GM19099 (cell line): ENCODE measurements around the gene VWA1.

ENCODE experiments used
- POLR2A ChIP-seq: IDR thresholded peaks from 3 replicates; pipeline ENCODE4 v1.6.1; 2011; ENCODE audit warnings: low read depth; ENCODE audit not compliant: insufficient read length; ENCODE audit errors: extremely low read depth

Gene VWA1

GRCh38 chr1:1435106-1435903 is at the start of gene VWA1:
TSS of gene VWA1 (plus strand) at chr1:1435690. CDS start at chr1:1435749, 59 bp downstream.
- no peak for TF ChIP-seq POLR2A

GRCh38 chr1:1385931-1386330 is 49.6 kb upstream of the VWA1 start:
- TF ChIP-seq POLR2A, result no peak

GRCh38 chr1:1387098-1388077 is 48.1 kb upstream of the VWA1 start:
- TF ChIP-seq POLR2A, result no peak

GRCh38 chr1:1388078-1388472 is 47.4 kb upstream of the VWA1 start:
- TF ChIP-seq POLR2A, result no peak

GRCh38 chr1:1390675-1391074 is 44.8 kb upstream of the VWA1 start:
- no peak for TF ChIP-seq POLR2A

GRCh38 chr1:1391225-1391624 is 44.3 kb upstream of the VWA1 start:
- TF ChIP-seq POLR2A, result no peak

GRCh38 chr1:1393014-1393413 is 42.5 kb upstream of the VWA1 start:
- no peak for TF ChIP-seq POLR2A

GRCh38 chr1:1393428-1393827 is 42.1 kb upstream of the VWA1 start:
- no peak for TF ChIP-seq POLR2A

GRCh38 chr1:1394116-1394515 is 41.4 kb upstream of the VWA1 start:
- no peak for TF ChIP-seq POLR2A

- TF ChIP-seq POLR2A, result no peak
These were observed 40.3 kb upstream of the VWA1 start for GRCh38 chr1:1395166-1395565.

- no peak for TF ChIP-seq POLR2A
These were observed 37.5 kb upstream of the VWA1 start for GRCh38 chr1:1397839-1398523.

- no peak for TF ChIP-seq POLR2A
These were observed 36.8 kb upstream of the VWA1 start for GRCh38 chr1:1398677-1399186.

- TF ChIP-seq POLR2A, result peak; percentile 97
These were observed 36.2 kb upstream of the VWA1 start, which contains the start of gene CCNL2 for GRCh38 chr1:1399187-1399871. TSS of gene CCNL2 (minus strand) at chr1:1399335. CDS start at chr1:1399306, 29 bp downstream.

- TF ChIP-seq POLR2A, result no peak
These were observed 35.5 kb upstream of the VWA1 start for GRCh38 chr1:1399872-1400575.
